Natural killer cell treated with Interleukin-12 subunit alpha and Interleukin-12 subunit beta and Interleukin-15 and Interleukin-18, amount 100 ng/mL, for 72 hours (primary cell): ENCODE results near the gene ERP27. TPM values are rescaled to one million over a fixed set of nuclear protein-coding genes. Genes with fewer than 3 reads are reported as not detected.

Experiments
- ATAC-seq, 2 donors: fragments of 150-1000 bp; cut with Tn5 transposase in 1 of 2; sonication (Bioruptor Pico), chemical (Tn5 transposase) in 1 of 2; 2 replicates each; pipeline ENCODE4 v1.10.0; 2021
- DNase-seq: peaks from one replicate; pipeline ENCODE4 v3.0.0; 2022; ENCODE audit warnings: low spot score
- H3K27ac Mint-ChIP-seq, 2 donors: 1 replicate in 1 of 2; 2 replicates in 1 of 2; pipeline ENCODE4 v1.8.0; 2022; ENCODE audit warnings: mixed read lengths in 2 of 2, mild to moderate bottlenecking in 1 of 2, moderate library complexity in 1 of 2
- H3K27me3 Mint-ChIP-seq, 2 donors: 1 replicate in 1 of 2; 2 replicates in 1 of 2; pipeline ENCODE4 v1.8.0; 2022; ENCODE audit warnings: mixed read lengths in 2 of 2
- H3K36me3 Mint-ChIP-seq: one replicate; pipeline ENCODE4 v1.8.0; 2022; ENCODE audit warnings: mixed read lengths
- H3K4me1 Mint-ChIP-seq, 2 donors: 1 replicate in 1 of 2; 2 replicates in 1 of 2; pipeline ENCODE4 v1.8.0; 2022; ENCODE audit warnings: low read depth in 2 of 2, mixed read lengths in 2 of 2, mild to moderate bottlenecking in 1 of 2
- H3K4me3 Mint-ChIP-seq: one replicate; pipeline ENCODE4 v1.8.0; 2022; ENCODE audit warnings: mixed read lengths
- H3K9me3 Mint-ChIP-seq: 2 replicates; pipeline ENCODE4 v1.8.0; 2022; ENCODE audit warnings: mixed read lengths
- total RNA-seq, 2 donors: library from RNA; stranded (reverse); gene quantifications; one replicate each; pipeline ENCODE4 v1.2.3, GENCODE V29; 2022

The ERP27 gene
- total RNA-seq, 2 donors from 2014 or later: 3.2 to 3.7 TPM

- H3K27ac Mint-ChIP-seq: peak overlapping the region; percentile 97 to 99
- no peak for DNase-seq
- H3K36me3 Mint-ChIP-seq: peaks cover 21% of the 10 kb centered on the region
- ATAC-seq: no peak
- H3K9me3 Mint-ChIP-seq: no peaks in the 10 kb centered on the region
- peaks cover 72 to 85% of the 10 kb centered on the region in 2 donors for H3K4me1 Mint-ChIP-seq
- H3K4me3 Mint-ChIP-seq: peak overlapping the region; percentile 99
- H3K27me3 Mint-ChIP-seq: no peaks in the 10 kb centered on the region
These were observed 18.6 kb upstream of the ERP27 start for GRCh38 chr12:14956905-14957304.

- DNase-seq (peak; percentile 68), ATAC-seq (peak; percentile 40 to 46)
- Mint-ChIP-seq H3K27me3 (no peaks in the 10 kb centered on the region), H3K27ac (peak overlapping the region; percentile 97 to 99), H3K9me3 (no peaks in the 10 kb centered on the region), H3K4me3 (peak overlapping the region; percentile 99), H3K36me3 (peaks cover 22% of the 10 kb centered on the region), H3K4me1 (peaks cover 74 to 85% of the 10 kb centered on the region in 2 donors)
These were observed 17.9 kb upstream of the ERP27 start for GRCh38 chr12:14956024-14956891.

GRCh38 chr12:14954269-14954668, 15.9 kb upstream of the ERP27 start:
- H3K9me3 Mint-ChIP-seq: no peaks in the 10 kb centered on the region
- DNase-seq: no peak
- peaks cover 30% of the 10 kb centered on the region for H3K36me3 Mint-ChIP-seq
- peak overlapping the region; percentile 89 to 92 for H3K27ac Mint-ChIP-seq
- no peak for ATAC-seq
- H3K4me3 Mint-ChIP-seq: peak overlapping the region; percentile 83
- H3K4me1 Mint-ChIP-seq: peaks cover 80 to 88% of the 10 kb centered on the region in 2 donors
- no peaks in the 10 kb centered on the region for H3K27me3 Mint-ChIP-seq

GRCh38 chr12:14953752-14954151, 15.4 kb upstream of the ERP27 start:
- Mint-ChIP-seq H3K36me3 (peaks cover 36% of the 10 kb centered on the region), H3K4me3 (peak overlapping the region; percentile 83), H3K27ac (peak overlapping the region; percentile 89 to 92), H3K4me1 (peaks cover 80 to 89% of the 10 kb centered on the region in 2 donors), H3K27me3 (no peaks in the 10 kb centered on the region), H3K9me3 (no peaks in the 10 kb centered on the region)
- ATAC-seq (no peak), DNase-seq (no peak)

GRCh38 chr12:14952299-14952921, 14.1 kb upstream of the ERP27 start:
- no peak for DNase-seq
- Mint-ChIP-seq H3K27ac (peak overlapping the region; percentile 89 to 92), H3K36me3 (peaks cover 43% of the 10 kb centered on the region), H3K4me3 (peak overlapping the region; percentile 83), H3K27me3 (no peaks in the 10 kb centered on the region), H3K4me1 (peaks cover 75 to 88% of the 10 kb centered on the region in 2 donors), H3K9me3 (no peaks in the 10 kb centered on the region)
- peak; percentile 77 to 79 for ATAC-seq

- H3K27me3 Mint-ChIP-seq: no peaks in the 10 kb centered on the region
- H3K4me1 Mint-ChIP-seq: peaks cover 75 to 88% of the 10 kb centered on the region in 2 donors
- ATAC-seq (no peak), DNase-seq (no peak)
- H3K4me3 Mint-ChIP-seq: peak overlapping the region; percentile 83
- peak overlapping the region; percentile 89 to 92 for H3K27ac Mint-ChIP-seq
- no peaks in the 10 kb centered on the region for H3K9me3 Mint-ChIP-seq
- H3K36me3 Mint-ChIP-seq: peaks cover 49% of the 10 kb centered on the region
These were observed 13.5 kb upstream of the ERP27 start for GRCh38 chr12:14951851-14952250.

- no peak for DNase-seq
- no peak for ATAC-seq
These were observed 12.8 kb upstream of the ERP27 start for GRCh38 chr12:14950982-14951746.

GRCh38 chr12:14950421-14950820, 12.1 kb upstream of the ERP27 start:
- no peaks in the 10 kb centered on the region for H3K9me3 Mint-ChIP-seq
- H3K36me3 Mint-ChIP-seq: peaks cover 63% of the 10 kb centered on the region
- no peaks in the 10 kb centered on the region for H3K27me3 Mint-ChIP-seq
- ATAC-seq: peak in 1 of 2 donors; percentile 34
- no peak for DNase-seq
- H3K4me1 Mint-ChIP-seq: peaks cover 69 to 92% of the 10 kb centered on the region in 2 donors
- H3K27ac Mint-ChIP-seq: peak overlapping the region; percentile 89 to 92
- H3K4me3 Mint-ChIP-seq: peak overlapping the region; percentile 83

More at GRCh38 chr12:14950982-14951746, 12.8 kb upstream of the ERP27 start:
- H3K4me1 Mint-ChIP-seq: peaks cover 74 to 88% of the 10 kb centered on the region in 2 donors
- peaks cover 56% of the 10 kb centered on the region for H3K36me3 Mint-ChIP-seq
- H3K27ac Mint-ChIP-seq: peak overlapping the region; percentile 89 to 92
- H3K27me3 Mint-ChIP-seq: no peaks in the 10 kb centered on the region
- H3K9me3 Mint-ChIP-seq: no peaks in the 10 kb centered on the region
- peak overlapping the region; percentile 83 for H3K4me3 Mint-ChIP-seq

GRCh38 chr12:14949631-14950030, 11.3 kb upstream of the ERP27 start:
- Mint-ChIP-seq H3K4me1 (peaks cover 71 to 92% of the 10 kb centered on the region in 2 donors), H3K27ac (peak overlapping the region; percentile 89 to 92), H3K4me3 (peak overlapping the region; percentile 83), H3K9me3 (no peaks in the 10 kb centered on the region), H3K36me3 (peaks cover 71% of the 10 kb centered on the region), H3K27me3 (no peaks in the 10 kb centered on the region)
- DNase-seq: no peak
- no peak for ATAC-seq

GRCh38 chr12:14948672-14949071, 10.3 kb upstream of the ERP27 start:
- Mint-ChIP-seq H3K27me3 (no peaks in the 10 kb centered on the region), H3K36me3 (peaks cover 73% of the 10 kb centered on the region), H3K4me1 (peaks cover 63 to 82% of the 10 kb centered on the region in 2 donors), H3K9me3 (no peaks in the 10 kb centered on the region), H3K27ac (peak overlapping the region; percentile 89 to 92), H3K4me3 (peak overlapping the region; percentile 83)
- ATAC-seq (peak; percentile 92 to 93), DNase-seq (peak; percentile 75)

GRCh38 chr12:14946861-14947260, 8.5 kb upstream of the ERP27 start:
- Mint-ChIP-seq H3K9me3 (no peaks in the 10 kb centered on the region), H3K36me3 (peaks cover 77% of the 10 kb centered on the region), H3K4me3 (peak overlapping the region; percentile 69), H3K27ac (peak overlapping the region; percentile 89 to 92), H3K27me3 (no peaks in the 10 kb centered on the region), H3K4me1 (peaks cover 54 to 64% of the 10 kb centered on the region in 2 donors)
- DNase-seq (no peak), ATAC-seq (no peak)

- Mint-ChIP-seq H3K9me3 (no peaks in the 10 kb centered on the region), H3K4me3 (peak overlapping the region; percentile 69), H3K4me1 (peaks cover 47 to 57% of the 10 kb centered on the region in 2 donors), H3K27me3 (no peaks in the 10 kb centered on the region), H3K36me3 (peaks cover 74% of the 10 kb centered on the region), H3K27ac (peak overlapping the region; percentile 89 to 92)
- DNase-seq (no peak), ATAC-seq (no peak)
These were observed 7.8 kb upstream of the ERP27 start for GRCh38 chr12:14946162-14946561.

- ATAC-seq (no peak), DNase-seq (no peak)
- Mint-ChIP-seq H3K27ac (peak overlapping the region; percentile 6 to 35), H3K27me3 (no peaks in the 10 kb centered on the region), H3K9me3 (no peaks in the 10 kb centered on the region), H3K4me3 (no peak overlapping the region), H3K4me1 (peaks cover 30 to 50% of the 10 kb centered on the region in 2 donors), H3K36me3 (peaks cover 73% of the 10 kb centered on the region)
These were observed 4.0 kb upstream of the ERP27 start for GRCh38 chr12:14942196-14942931.
